H1 (cell line): ENCODE results near the gene CCDC196. TPM values are rescaled to one million over a fixed set of nuclear protein-coding genes. Genes with fewer than 3 reads are reported as not detected.

Experiments
- BACH1 ChIP-seq: IDR thresholded peaks from 2 replicates; pipeline ENCODE4 v1.6.1; 2012; ENCODE audit warnings: low read length, improper control_type of control experiment
- CBX5 ChIP-seq: fragments of 300-800, 300-1000 bp; sonication (generic); IDR thresholded peaks from 2 replicates; pipeline ENCODE4 v1.7.1; 2016; ENCODE audit warnings: antibody characterized with exemption, low read length, low read depth
- CBX8 ChIP-seq: fragments of 300-800, 300-1000 bp; sonication (generic); IDR thresholded peaks from 2 replicates; pipeline ENCODE4 v1.7.1; 2016; ENCODE audit warnings: low read depth, low read length, borderline replicate concordance
- EGR1 ChIP-seq: IDR thresholded peaks from 2 replicates; pipeline ENCODE4 v1.6.1; 2011; ENCODE audit warnings: low read depth, low read length, borderline replicate concordance
- JUN ChIP-seq: IDR thresholded peaks from 2 replicates; pipeline ENCODE4 v1.6.1; 2011; ENCODE audit warnings: low read depth, mild to moderate bottlenecking, improper control_type of control experiment, low read length
- POLR2AphosphoS5 ChIP-seq: IDR thresholded peaks from 2 replicates; pipeline ENCODE4 v1.6.1; 2011; ENCODE audit warnings: low read depth, low read length
- polyA plus RNA-seq, 7 experiments: library from polyadenylated mRNA; depleted of rRNA in 3 of 7; stranded (reverse) in 5 of 7; unstranded in 2 of 7; fragments of >200 nt in 5 of 7; fragments of 200-250 nt in 2 of 7; gene quantifications; 1 replicate in 5 of 7; 2 replicates in 1 of 7; 4 replicates in 1 of 7; pipeline versions ENCODE4 v1.2.1 to v1.2.3, GENCODE V29; 2011 to 2013; ENCODE audit warnings: missing spikeins in 2 of 7, mixed read lengths in 2 of 7
- total RNA-seq: library from RNA; stranded (reverse); fragmentation: NEBNext Ultra II Directional; extraction: Animal tissue kit (Norgen Biotek cat#: 25700); gene quantifications from 2 replicates; pipeline ENCODE4 v1.2.1, GENCODE V29; 2021
- TF ChIP-seq, protein P1 (sequence below), 3 experiments: IDR thresholded peaks; 1 replicate in 2 of 3; 2 replicates in 1 of 3; pipeline versions ENCODE4 v1.5.1 to v1.6.1; 2011; ENCODE audit warnings: low read length in 3 of 3, mild to moderate bottlenecking in 3 of 3, inconsistent platforms in 2 of 3, low read depth in 1 of 3, moderate library complexity in 1 of 3; ENCODE audit not compliant: insufficient read depth in 1 of 3; ENCODE audit errors: control extremely low read depth in 1 of 3
- TF ChIP-seq, protein P2 (sequence below): IDR thresholded peaks from 2 replicates; pipeline ENCODE4 v1.6.1; 2011; ENCODE audit warnings: low read length, improper control_type of control experiment

CCDC196 gene
- total and polyA plus RNA-seq, 2 of the 8 experiments (the other 6 are each of a cell fraction or from before 2014, with no cell fraction given): not detected

DNA sequence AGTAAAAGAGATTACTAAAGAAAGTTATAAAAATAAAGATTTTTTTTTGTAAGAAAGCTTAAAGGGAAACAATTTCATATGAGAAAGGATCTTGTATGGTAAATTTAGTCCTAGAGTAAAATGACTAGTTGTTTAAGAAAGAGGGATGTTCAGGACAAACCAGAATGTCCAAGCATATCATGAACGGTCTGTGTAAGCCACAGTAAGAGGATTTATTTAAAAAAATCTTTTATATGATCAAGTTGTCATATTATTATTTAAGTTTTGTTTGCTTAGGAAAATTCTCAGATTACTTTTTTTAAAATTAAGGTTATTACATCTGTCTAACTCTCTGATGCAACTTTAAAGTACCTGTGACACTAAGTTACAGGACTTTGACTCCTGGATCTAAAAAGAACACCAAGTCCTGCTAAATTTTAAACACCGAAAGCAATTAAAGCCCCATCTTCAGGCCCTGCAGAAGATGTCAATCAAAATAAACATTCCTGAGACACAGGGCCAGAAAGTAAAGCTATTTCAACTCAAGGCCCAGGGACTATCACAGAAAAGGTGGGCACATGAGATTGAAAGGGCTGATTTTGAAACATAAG is 17.3 kb upstream of the CCDC196 start (continued):
- TF ChIP-seq, protein P1, sequence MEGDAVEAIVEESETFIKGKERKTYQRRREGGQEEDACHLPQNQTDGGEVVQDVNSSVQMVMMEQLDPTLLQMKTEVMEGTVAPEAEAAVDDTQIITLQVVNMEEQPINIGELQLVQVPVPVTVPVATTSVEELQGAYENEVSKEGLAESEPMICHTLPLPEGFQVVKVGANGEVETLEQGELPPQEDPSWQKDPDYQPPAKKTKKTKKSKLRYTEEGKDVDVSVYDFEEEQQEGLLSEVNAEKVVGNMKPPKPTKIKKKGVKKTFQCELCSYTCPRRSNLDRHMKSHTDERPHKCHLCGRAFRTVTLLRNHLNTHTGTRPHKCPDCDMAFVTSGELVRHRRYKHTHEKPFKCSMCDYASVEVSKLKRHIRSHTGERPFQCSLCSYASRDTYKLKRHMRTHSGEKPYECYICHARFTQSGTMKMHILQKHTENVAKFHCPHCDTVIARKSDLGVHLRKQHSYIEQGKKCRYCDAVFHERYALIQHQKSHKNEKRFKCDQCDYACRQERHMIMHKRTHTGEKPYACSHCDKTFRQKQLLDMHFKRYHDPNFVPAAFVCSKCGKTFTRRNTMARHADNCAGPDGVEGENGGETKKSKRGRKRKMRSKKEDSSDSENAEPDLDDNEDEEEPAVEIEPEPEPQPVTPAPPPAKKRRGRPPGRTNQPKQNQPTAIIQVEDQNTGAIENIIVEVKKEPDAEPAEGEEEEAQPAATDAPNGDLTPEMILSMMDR (IDR thresholded peaks at IDR 0.05; ENCODE audit: control extremely low read depth in 1 of 3, insufficient read depth in 1 of 3, low read depth in 1 of 3, low read length in 3 of 3): no peak
- TF ChIP-seq BACH1 (no peak), CBX5 (no peak), POLR2AphosphoS5 (no peak), EGR1 (no peak), CBX8 (no peak), JUN (no peak)
- TF ChIP-seq, protein P2, sequence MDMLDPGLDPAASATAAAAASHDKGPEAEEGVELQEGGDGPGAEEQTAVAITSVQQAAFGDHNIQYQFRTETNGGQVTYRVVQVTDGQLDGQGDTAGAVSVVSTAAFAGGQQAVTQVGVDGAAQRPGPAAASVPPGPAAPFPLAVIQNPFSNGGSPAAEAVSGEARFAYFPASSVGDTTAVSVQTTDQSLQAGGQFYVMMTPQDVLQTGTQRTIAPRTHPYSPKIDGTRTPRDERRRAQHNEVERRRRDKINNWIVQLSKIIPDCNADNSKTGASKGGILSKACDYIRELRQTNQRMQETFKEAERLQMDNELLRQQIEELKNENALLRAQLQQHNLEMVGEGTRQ: no peak
